Measurements from ENCODE around the gene BLCAP. TPM values are rescaled to one million over a fixed set of nuclear protein-coding genes. Genes with fewer than 3 reads are reported as not detected.

BLCAP gene
- total RNA-seq, 2 donors from 2014 or later, result 28.4 to 42.0 TPM

- no peak overlapping the region for H3K27ac ChIP-seq
- DNase-seq (ENCODE audit: low spot score) (no peak), ATAC-seq (ENCODE audit: insufficient number of reproducible peaks, low FRiP score, low read depth) (no peak)
- peaks cover 25 to 34% of the 10 kb centered on the region in 2 donors for H3K4me1 ChIP-seq (ENCODE audit: control insufficient read depth in 1 of 2, low read depth in 2 of 2)
- H3K4me3 ChIP-seq, result no peak overlapping the region
- H3K27me3 ChIP-seq (replicated peaks; ENCODE audit: insufficient read depth), result no peaks in the 10 kb centered on the region
- no peak for TF ChIP-seq CTCF (IDR thresholded peaks at IDR 0.05)
- peaks cover 4% of the 10 kb centered on the region for H3K36me3 ChIP-seq
- H3K9me3 ChIP-seq, result no peaks in the 10 kb centered on the region
These were observed 5.2 kb downstream of the BLCAP start for GRCh38 chr20:37522260-37523011.

- H3K27me3 ChIP-seq (replicated peaks; ENCODE audit: insufficient read depth), result no peaks in the 10 kb centered on the region
- H3K4me1 ChIP-seq (ENCODE audit: control insufficient read depth in 1 of 2, low read depth in 2 of 2), result peaks cover 25 to 28% of the 10 kb centered on the region in 2 donors
- TF ChIP-seq CTCF (IDR thresholded peaks at IDR 0.05), result no peak
- H3K9me3 ChIP-seq, result no peaks in the 10 kb centered on the region
- no peak within 1 kb of the TSS for H3K27ac ChIP-seq
- H3K4me3 ChIP-seq, result peak within 1 kb of the TSS; percentile 50
- no peak for DNase-seq (ENCODE audit: low spot score)
- H3K36me3 ChIP-seq, result peaks cover 4% of the 10 kb centered on the region
- no peak for ATAC-seq (ENCODE audit: insufficient number of reproducible peaks, low FRiP score, low read depth)
These were observed 6.5 kb downstream of the BLCAP start, which contains the start of gene NNAT for GRCh38 chr20:37521061-37521771. NNAT (plus strand) TSS chr20:37521250; CDS start chr20:37521332, 82 bp downstream.

- H3K4me3 ChIP-seq, result no peak overlapping the region
- peaks cover 20 to 21% of the 10 kb centered on the region in 2 donors for H3K4me1 ChIP-seq (ENCODE audit: control insufficient read depth in 1 of 2, low read depth in 2 of 2)
These were observed 7.2 kb downstream of the BLCAP start for GRCh38 chr20:37520419-37520955.

GRCh38 chr20:37519508-37520418 lies 7.9 kb downstream of the BLCAP start:
- Histone ChIP-seq H3K27ac (no peak overlapping the region), H3K4me1 (ENCODE audit: control insufficient read depth in 1 of 2, low read depth in 2 of 2) (peaks cover 14% of the 10 kb centered on the region in 2 donors), H3K9me3 (no peaks in the 10 kb centered on the region), H3K27me3 (replicated peaks; ENCODE audit: insufficient read depth) (no peaks in the 10 kb centered on the region), H3K4me3 (no peak overlapping the region), H3K36me3 (peaks cover 12% of the 10 kb centered on the region)
- ATAC-seq (ENCODE audit: insufficient number of reproducible peaks, low FRiP score, low read depth) (no peak), DNase-seq (ENCODE audit: low spot score) (no peak)
- no peak for TF ChIP-seq CTCF (IDR thresholded peaks at IDR 0.05)

More at GRCh38 chr20:37520419-37520955, 7.2 kb downstream of the BLCAP start:
- no peak for ATAC-seq (ENCODE audit: insufficient number of reproducible peaks, low FRiP score, low read depth)
- H3K9me3 ChIP-seq, result no peaks in the 10 kb centered on the region
- no peaks in the 10 kb centered on the region for H3K27me3 ChIP-seq (replicated peaks; ENCODE audit: insufficient read depth)
- H3K36me3 ChIP-seq, result peaks cover 5% of the 10 kb centered on the region
- DNase-seq (ENCODE audit: low spot score), result no peak
- TF ChIP-seq CTCF (IDR thresholded peaks at IDR 0.05), result no peak
- no peak overlapping the region for H3K27ac ChIP-seq
